K562 (cell line): ENCODE data around the gene CISD3. TPM values are rescaled to one million over a fixed set of nuclear protein-coding genes. Genes with fewer than 3 reads are reported as not detected.

Source experiments
- ATAC-seq: fragments of 200-7000 bp; cut with Tn5 transposase; 3 replicates; pipeline ENCODE4 v1.9.1; 2020; ENCODE audit warnings: moderate library complexity
- BruUV-seq: library from RNA; stranded (reverse); fragments of 400-500 nt; replicated peaks from 2 replicates; lab custom pipeline; 2021; lab: Mats Ljungman, UMichigan
- CTCF ChIA-PET: fragments of 300-600 bp; formaldehyde crosslinking; extraction: SDS; loops from one replicate; lab custom pipeline; 2021; ENCODE audit warnings: low intra/inter-chr PET ratio; lab: Yijun Ruan, JAX
- POLR2A ChIA-PET: fragments of 300-600, 350-650 bp; sonication (Branson Sonifier 250); formaldehyde crosslinking; extraction: SDS; loops from one replicate; lab custom pipeline; 2021; ENCODE audit warnings: antibody characterized with exemption, inconsistent platforms; lab: Yijun Ruan, JAX
- DNase-seq, 4 experiments: peaks; one replicate each; pipeline versions ENCODE4 v3.0.0 to v3.0.0-alpha.2; 2011 to 2018; ENCODE audit warnings: low spot score in 3 of 4, mixed read lengths in 3 of 4; ENCODE audit errors: extremely low read depth in 1 of 4
- FAIRE-seq: peaks from 2 replicates; lab custom pipeline; 2011; peaks lifted over from hg19 to GRCh38; lab: Jason Lieb, UNC
- H2AFZ ChIP-seq: 2 replicates; pipeline ENCODE4 v1.6.0; 2011; ENCODE audit warnings: low read depth, low read length, control low read depth, inconsistent platforms
- H3K27ac ChIP-seq: fragments of 200-600 bp; 3 replicates; pipeline ENCODE4 v1.8.0; 2011; ENCODE audit warnings: low read depth, mild to moderate bottlenecking, control low read depth, inconsistent platforms, low read length, moderate library complexity, mixed read lengths; ENCODE audit errors: extremely low read depth
- H3K27me3 ChIP-seq, 2 experiments: fragments of 300-600 bp in 1 of 2; 2 replicates in 1 of 2; 3 replicates in 1 of 2; pipeline versions ENCODE4 v1.6.0 to v1.8.0; 2011; ENCODE audit warnings: inconsistent platforms in 2 of 2, low read length in 2 of 2, mild to moderate bottlenecking in 1 of 2, mixed read lengths in 1 of 2, moderate library complexity in 1 of 2; ENCODE audit not compliant: control insufficient read depth in 2 of 2, insufficient read depth in 2 of 2
- H3K36me3 ChIP-seq: fragments of 300-600 bp; 3 replicates; pipeline ENCODE4 v1.8.0; 2011; ENCODE audit warnings: mild to moderate bottlenecking, low read length, inconsistent platforms; ENCODE audit not compliant: control insufficient read depth, insufficient read depth
- H3K4me1 ChIP-seq, 2 experiments: fragments of 200-600 bp in 1 of 2; replicated peaks in 1 of 2; 2 replicates in 1 of 2; 3 replicates in 1 of 2; pipeline versions ENCODE4 v1.5.1 to v1.8.0; 2011; ENCODE audit warnings: inconsistent platforms in 2 of 2, low read length in 2 of 2, mild to moderate bottlenecking in 1 of 2, mixed read lengths in 1 of 2, moderate library complexity in 1 of 2; ENCODE audit not compliant: control insufficient read depth in 2 of 2, insufficient read depth in 2 of 2
- H3K4me2 ChIP-seq: 2 replicates; pipeline ENCODE4 v1.6.1; 2011; ENCODE audit warnings: low read length, control low read depth, inconsistent platforms, mixed read lengths; ENCODE audit not compliant: insufficient read depth
- H3K4me3 ChIP-seq: fragments of 200-600 bp; sonication (generic), shearing (Covaris generic); 2 replicates; pipeline ENCODE4 v1.5.1; 2016; ENCODE audit warnings: control low read depth, inconsistent platforms
- H3K79me2 ChIP-seq: fragments of 200-600 bp; 3 replicates; pipeline ENCODE4 v1.8.0; 2011; ENCODE audit warnings: low read length, inconsistent platforms; ENCODE audit not compliant: control insufficient read depth, insufficient read depth
- H3K9ac ChIP-seq, 2 experiments: 2 replicates each; pipeline versions ENCODE4 v1.6.0 to v1.6.1; 2011; ENCODE audit warnings: low read depth in 2 of 2, low read length in 2 of 2, control low read depth in 1 of 2, inconsistent platforms in 1 of 2, mild to moderate bottlenecking in 1 of 2, mixed read lengths in 1 of 2; ENCODE audit not compliant: insufficient read depth in 1 of 2
- H3K9me1 ChIP-seq: one replicate; pipeline ENCODE4 v1.6.0; 2011; ENCODE audit warnings: inconsistent platforms, mild to moderate bottlenecking, low read length, moderate library complexity; ENCODE audit not compliant: control insufficient read depth, insufficient read depth
- H3K9me3 ChIP-seq: replicated peaks from 2 replicates; pipeline ENCODE4 v1.5.1; 2011; ENCODE audit warnings: low read depth, low read length, inconsistent platforms; ENCODE audit not compliant: control insufficient read depth, insufficient read depth
- H4K20me1 ChIP-seq: replicated peaks from 2 replicates; pipeline ENCODE4 v1.6.1; 2011; ENCODE audit warnings: low read length, inconsistent platforms, mixed read lengths; ENCODE audit not compliant: control insufficient read depth, insufficient read depth
- NCOA6 ChIP-seq: fragments of 450-650 bp; IDR thresholded peaks from 2 replicates; pipeline ENCODE4 v1.6.1; 2017; ENCODE audit warnings: mild to moderate bottlenecking
- RFX1 ChIP-seq: fragments of 450-650 bp; IDR thresholded peaks from 2 replicates; pipeline ENCODE4 v1.6.1; 2016; ENCODE audit warnings: mild to moderate bottlenecking, moderate library complexity
- WGBS: fragments of 100-300 bp; shearing (Covaris generic); methylation state at CpG from one replicate; pipeline ENCODE4 v1.1.6; 2016; ENCODE audit warnings: low coverage, mixed read lengths; ENCODE audit not compliant: insufficient coverage; ENCODE audit errors: missing lambda C conversion rate; 5-methylcytosine and 5-hydroxymethylcytosine counted together
- in situ Hi-C: fragments of 300-500 bp; cut with MboI; formaldehyde crosslinking; loops from 4 replicates; pipeline ENCODE4 v1.15.0; 2018; ENCODE audit warnings: inconsistent platforms, mixed read lengths
- intact Hi-C: fragments of 100-400 bp; cut with micrococcal nuclease; formaldehyde crosslinking; loops from 2 replicates; pipeline ENCODE4 v1.14.2; 2022
- polyA plus RNA-seq, 8 experiments: library from polyadenylated mRNA; depleted of rRNA in 4 of 8; stranded (reverse) in 5 of 8; unstranded in 3 of 8; fragments of >200 nt; fragmentation: Nextera tagmentation in 2 of 8; fragmentation: Illumina TruSeq in 1 of 8; extraction: Ambion mirVana in 2 of 8; extraction: Trizol in 1 of 8; gene quantifications; 2 replicates each; pipeline versions ENCODE4 v1.2.1 to v1.2.3, GENCODE V29; 2011 to 2014; ENCODE audit warnings: inconsistent platforms in 1 of 8, missing spikeins in 1 of 8
- total RNA-seq, 7 experiments: library from RNA; depleted of rRNA in 6 of 7; stranded (reverse); fragments of >200 nt in 6 of 7; fragmentation: Illumina TruSeq in 2 of 7; extraction: Trizol in 2 of 7; gene quantifications; 2 replicates each; pipeline versions ENCODE4 v1.2.1 to v1.2.3, GENCODE V29; 2011 to 2021; ENCODE audit warnings: low replicate concordance in 1 of 7
- TF ChIP-seq, protein P1 (sequence below): fragments of 450-650 bp; IDR thresholded peaks from 2 replicates; pipeline ENCODE4 v1.6.1; 2018; ENCODE audit not compliant: partially characterized antibody

CISD3 gene
- total and polyA plus RNA-seq, 9 of the 15 experiments (the other 6 are each of a cell fraction or from before 2014, with no cell fraction given) = 5.0 to 60.7 (median 15.7) TPM

DNA sequence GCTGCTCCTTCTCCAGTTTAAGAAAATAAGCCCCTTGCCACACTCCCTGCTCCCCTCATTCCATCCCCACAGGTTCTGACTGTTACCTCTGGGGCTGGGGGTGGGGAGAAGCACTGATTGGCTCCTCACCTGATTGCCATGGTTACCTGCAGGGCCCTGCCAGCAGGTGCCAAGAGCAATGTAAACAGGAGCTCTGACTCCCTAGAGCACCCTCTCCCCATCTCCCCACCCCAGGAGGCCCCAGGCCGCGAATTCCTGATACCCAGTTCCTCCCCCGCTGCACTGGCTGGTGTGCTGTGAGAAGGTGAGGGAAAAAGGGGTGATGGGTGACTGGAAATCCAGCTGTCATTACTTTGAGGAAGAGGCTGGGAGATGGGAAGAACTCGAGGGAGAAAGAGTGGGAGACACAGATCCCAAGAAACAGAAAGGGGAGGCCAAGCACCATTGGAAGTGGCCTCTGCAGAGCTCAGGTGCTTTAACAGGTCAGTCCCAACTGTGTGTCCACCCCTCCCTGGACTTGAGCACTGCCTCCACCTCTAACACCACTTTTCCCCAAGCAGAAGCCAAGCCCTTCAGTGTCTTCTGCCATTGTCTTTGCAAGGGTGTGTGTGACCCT is 13.5 kb downstream of the CISD3 start:
- TF ChIP-seq, protein P1, sequence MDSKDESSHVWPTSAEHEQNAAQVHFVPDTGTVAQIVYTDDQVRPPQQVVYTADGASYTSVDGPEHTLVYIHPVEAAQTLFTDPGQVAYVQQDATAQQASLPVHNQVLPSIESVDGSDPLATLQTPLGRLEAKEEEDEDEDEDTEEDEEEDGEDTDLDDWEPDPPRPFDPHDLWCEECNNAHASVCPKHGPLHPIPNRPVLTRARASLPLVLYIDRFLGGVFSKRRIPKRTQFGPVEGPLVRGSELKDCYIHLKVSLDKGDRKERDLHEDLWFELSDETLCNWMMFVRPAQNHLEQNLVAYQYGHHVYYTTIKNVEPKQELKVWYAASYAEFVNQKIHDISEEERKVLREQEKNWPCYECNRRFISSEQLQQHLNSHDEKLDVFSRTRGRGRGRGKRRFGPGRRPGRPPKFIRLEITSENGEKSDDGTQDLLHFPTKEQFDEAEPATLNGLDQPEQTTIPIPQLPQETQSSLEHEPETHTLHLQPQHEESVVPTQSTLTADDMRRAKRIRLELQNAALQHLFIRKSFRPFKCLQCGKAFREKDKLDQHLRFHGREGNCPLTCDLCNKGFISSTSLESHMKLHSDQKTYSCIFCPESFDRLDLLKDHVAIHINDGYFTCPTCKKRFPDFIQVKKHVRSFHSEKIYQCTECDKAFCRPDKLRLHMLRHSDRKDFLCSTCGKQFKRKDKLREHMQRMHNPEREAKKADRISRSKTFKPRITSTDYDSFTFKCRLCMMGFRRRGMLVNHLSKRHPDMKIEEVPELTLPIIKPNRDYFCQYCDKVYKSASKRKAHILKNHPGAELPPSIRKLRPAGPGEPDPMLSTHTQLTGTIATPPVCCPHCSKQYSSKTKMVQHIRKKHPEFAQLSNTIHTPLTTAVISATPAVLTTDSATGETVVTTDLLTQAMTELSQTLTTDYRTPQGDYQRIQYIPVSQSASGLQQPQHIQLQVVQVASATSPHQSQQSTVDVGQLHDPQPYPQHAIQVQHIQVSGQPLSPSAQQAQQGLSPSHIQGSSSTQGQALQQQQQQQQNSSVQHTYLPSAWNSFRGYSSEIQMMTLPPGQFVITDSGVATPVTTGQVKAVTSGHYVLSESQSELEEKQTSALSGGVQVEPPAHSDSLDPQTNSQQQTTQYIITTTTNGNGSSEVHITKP = peak; percentile 79
- no peak for TF ChIP-seq NCOA6
- peak; percentile 48; the same call in 1 of the 2 replicates for TF ChIP-seq RFX1
- TF ChIP-seq, all 486 proteins: peak for 2
- FAIRE-seq (no peak), ATAC-seq (no peak)

More for the DNA sequence above, 13.5 kb downstream of the CISD3 start:
- ChIA-PET POLR2A (interaction anchor here (1.0 to 1.6 kb wide), 2 partner anchors 12 to 128 kb away, joined by 4 to 6 read pairs; no protein-coding TSS in a partner anchor), CTCF (no interaction called here)
- in situ Hi-C loops = no loop called here
- no peaks in the 10 kb centered on the region for H3K27me3 ChIP-seq
- no peak for DNase-seq
- H2AFZ ChIP-seq = no peak overlapping the region
- peaks cover 7% of the 10 kb centered on the region for H3K9me1 ChIP-seq
- peaks cover 29% of the 10 kb centered on the region; the same call in 2 of the 3 replicates for H3K36me3 ChIP-seq
- peaks cover 13% of the 10 kb centered on the region for H4K20me1 ChIP-seq
- BruUV-seq = no TSS peak
- WGBS = 70% methylated on average over 4 of the region's 4 CpGs
- no peak overlapping the region for H3K4me3 ChIP-seq
- peak overlapping the region in 1 of 2 experiments; percentile 55; a peak in 1 of 4 replicates for H3K9ac ChIP-seq
- peaks cover 67% of the 10 kb centered on the region for H3K79me2 ChIP-seq
- peaks cover 19 to 48% of the 10 kb centered on the region in 2 experiments for H3K4me1 ChIP-seq
- H3K9me3 ChIP-seq = no peaks in the 10 kb centered on the region
- no peak overlapping the region for H3K27ac ChIP-seq
- H3K4me2 ChIP-seq = no peak overlapping the region
- intact Hi-C loops = no loop called here
